ENCODE data around the gene METTL8. TPM values are rescaled to one million over a fixed set of nuclear protein-coding genes. Genes with fewer than 3 reads are reported as not detected.
A peak's percentile ranks its signal among the peaks of the same experiment; 100 is the strongest.

Gene METTL8
- total RNA-seq, 2 experiments from 2014 or later = 43.4 to 44.8 TPM

GRCh38 chr2:171393487-171393886 lies 40.3 kb downstream of the METTL8 start:
- no peaks in the 10 kb centered on the region for H3K27me3 Mint-ChIP-seq
- ATAC-seq = no peak
- POLR2A ChIA-PET = no interaction called here

GRCh38 chr2:171391532-171391931 lies 42.3 kb downstream of the METTL8 start:
- intact Hi-C loops (cut with micrococcal nuclease) = no loop called here
- DNase-seq (no peak), ATAC-seq (no peak)
- TF ChIP-seq, protein P1, sequence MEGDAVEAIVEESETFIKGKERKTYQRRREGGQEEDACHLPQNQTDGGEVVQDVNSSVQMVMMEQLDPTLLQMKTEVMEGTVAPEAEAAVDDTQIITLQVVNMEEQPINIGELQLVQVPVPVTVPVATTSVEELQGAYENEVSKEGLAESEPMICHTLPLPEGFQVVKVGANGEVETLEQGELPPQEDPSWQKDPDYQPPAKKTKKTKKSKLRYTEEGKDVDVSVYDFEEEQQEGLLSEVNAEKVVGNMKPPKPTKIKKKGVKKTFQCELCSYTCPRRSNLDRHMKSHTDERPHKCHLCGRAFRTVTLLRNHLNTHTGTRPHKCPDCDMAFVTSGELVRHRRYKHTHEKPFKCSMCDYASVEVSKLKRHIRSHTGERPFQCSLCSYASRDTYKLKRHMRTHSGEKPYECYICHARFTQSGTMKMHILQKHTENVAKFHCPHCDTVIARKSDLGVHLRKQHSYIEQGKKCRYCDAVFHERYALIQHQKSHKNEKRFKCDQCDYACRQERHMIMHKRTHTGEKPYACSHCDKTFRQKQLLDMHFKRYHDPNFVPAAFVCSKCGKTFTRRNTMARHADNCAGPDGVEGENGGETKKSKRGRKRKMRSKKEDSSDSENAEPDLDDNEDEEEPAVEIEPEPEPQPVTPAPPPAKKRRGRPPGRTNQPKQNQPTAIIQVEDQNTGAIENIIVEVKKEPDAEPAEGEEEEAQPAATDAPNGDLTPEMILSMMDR (IDR thresholded peaks at IDR 0.05) = no peak
- Mint-ChIP-seq H3K36me3 (ENCODE audit: low read depth) (peaks cover 19% of the 10 kb centered on the region), H3K4me1 (ENCODE audit: low read depth) (peaks cover 16% of the 10 kb centered on the region), H3K4me3 (no peak overlapping the region), H3K9me3 (no peaks in the 10 kb centered on the region), H3K27ac (no peak overlapping the region), H3K27me3 (no peaks in the 10 kb centered on the region)
- CTCF ChIA-PET = interaction anchor here (0.6 kb wide), 1 partner anchor 100 kb away, joined by 3 read pairs; no protein-coding TSS in a partner anchor
- POLR2A ChIA-PET = interaction anchor here (0.9 kb wide), 1 partner anchor 20 kb away, joined by 4 read pairs; no protein-coding TSS in a partner anchor

More at GRCh38 chr2:171393487-171393886, 40.3 kb downstream of the METTL8 start:
- CTCF ChIA-PET = no interaction called here
- DNase-seq = no peak
- peaks cover 24% of the 10 kb centered on the region for H3K36me3 Mint-ChIP-seq (ENCODE audit: low read depth)
- H3K27ac Mint-ChIP-seq = no peak overlapping the region
- intact Hi-C loops (cut with micrococcal nuclease) = no loop called here
- H3K9me3 Mint-ChIP-seq = no peaks in the 10 kb centered on the region
- TF ChIP-seq, protein P1 (IDR thresholded peaks at IDR 0.05) = no peak
- H3K4me1 Mint-ChIP-seq (ENCODE audit: low read depth) = peaks cover 16% of the 10 kb centered on the region
- H3K4me3 Mint-ChIP-seq = no peak overlapping the region

GRCh38 chr2:171390941-171391516 lies 42.8 kb downstream of the METTL8 start:
- Mint-ChIP-seq H3K36me3 (ENCODE audit: low read depth) (peaks cover 23% of the 10 kb centered on the region), H3K27ac (no peak overlapping the region), H3K4me3 (no peak overlapping the region), H3K4me1 (ENCODE audit: low read depth) (peaks cover 16% of the 10 kb centered on the region), H3K9me3 (no peaks in the 10 kb centered on the region), H3K27me3 (no peaks in the 10 kb centered on the region)
- DNase-seq = peak; percentile 44
- intact Hi-C loops (cut with micrococcal nuclease) = no loop called here
- TF ChIP-seq, protein P1 (IDR thresholded peaks at IDR 0.05) = no peak
- peak; percentile 79 for ATAC-seq
- CTCF ChIA-PET = interaction anchor here (0.6 kb wide), 1 partner anchor 99 kb away, joined by 3 read pairs; no protein-coding TSS in a partner anchor
- POLR2A ChIA-PET = interaction anchor here (0.9 kb wide), 1 partner anchor 20 kb away, joined by 4 read pairs; no protein-coding TSS in a partner anchor

DNA sequence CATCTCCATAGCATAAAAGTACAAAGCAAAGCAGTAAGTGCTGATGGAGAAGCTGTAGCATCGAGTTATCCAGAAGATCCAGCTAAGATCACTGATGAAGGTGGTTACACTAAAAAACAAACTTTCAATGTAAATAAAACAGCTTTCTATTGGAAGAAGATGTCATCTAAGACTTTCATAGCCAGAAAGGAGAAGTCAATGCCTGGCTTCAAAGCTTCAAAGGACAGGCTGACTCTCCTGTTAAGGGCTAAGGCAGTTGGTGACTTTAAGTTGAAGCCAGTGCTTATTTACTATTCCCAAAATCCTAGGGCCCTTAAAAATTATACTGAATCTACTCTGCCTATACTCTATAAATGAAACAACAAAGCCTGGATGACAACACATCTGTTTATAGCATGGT lies 44.0 kb downstream of the METTL8 start:
- TF ChIP-seq, protein P1 (IDR thresholded peaks at IDR 0.05) = no peak
- ChIA-PET CTCF (no interaction called here), POLR2A (interaction anchor here (1.0 kb wide), 1 partner anchor 9 kb away, joined by 3 read pairs; no protein-coding TSS in a partner anchor)
- DNase-seq (no peak), ATAC-seq (no peak)
- Mint-ChIP-seq H3K36me3 (ENCODE audit: low read depth) (peaks cover 26% of the 10 kb centered on the region), H3K4me3 (no peak overlapping the region), H3K27ac (no peak overlapping the region), H3K4me1 (ENCODE audit: low read depth) (peaks cover 20% of the 10 kb centered on the region), H3K27me3 (no peaks in the 10 kb centered on the region), H3K9me3 (no peaks in the 10 kb centered on the region)
- intact Hi-C loops (cut with micrococcal nuclease) = no loop called here

DNA sequence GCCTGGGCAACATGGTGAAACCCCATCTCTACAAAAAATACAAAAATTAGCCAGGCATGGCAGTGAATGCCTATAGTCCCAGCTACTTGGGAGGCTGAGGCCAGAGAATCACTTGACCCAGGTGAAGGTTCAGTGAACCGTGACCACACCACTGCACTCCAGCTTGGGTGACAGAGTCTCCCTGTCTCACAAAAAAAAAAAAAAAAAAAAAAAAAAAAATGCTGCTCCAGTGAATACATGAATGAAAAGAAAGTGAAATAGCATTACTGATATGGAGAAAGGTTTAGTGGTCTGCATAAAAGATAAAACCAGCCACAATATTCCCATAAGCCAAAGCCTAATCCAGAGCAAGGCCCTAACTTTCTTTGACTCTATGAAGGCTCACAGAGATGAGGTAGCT lies 44.5 kb downstream of the METTL8 start:
- ATAC-seq (no peak), DNase-seq (no peak)
- H3K36me3 Mint-ChIP-seq (ENCODE audit: low read depth) = peaks cover 26% of the 10 kb centered on the region
- ChIA-PET CTCF (interaction anchor here (0.7 kb wide), 1 partner anchor 21 kb away, joined by 3 read pairs; no protein-coding TSS in a partner anchor), POLR2A (interaction anchor here (1.0 kb wide), 1 partner anchor 8 kb away, joined by 3 read pairs; no protein-coding TSS in a partner anchor)
- peaks cover 20% of the 10 kb centered on the region for H3K4me1 Mint-ChIP-seq (ENCODE audit: low read depth)
- H3K4me3 Mint-ChIP-seq = no peak overlapping the region
- no peak overlapping the region for H3K27ac Mint-ChIP-seq
- H3K27me3 Mint-ChIP-seq = no peaks in the 10 kb centered on the region
- no peaks in the 10 kb centered on the region for H3K9me3 Mint-ChIP-seq
- intact Hi-C loops (cut with micrococcal nuclease) = no loop called here
- TF ChIP-seq, protein P1 (IDR thresholded peaks at IDR 0.05) = no peak
